ENCODE results near the gene SNAPC2.

Gene SNAPC2

GRCh38 chr19:7901337-7901736, 18.8 kb upstream of the SNAPC2 start:
- Histone ChIP-seq H3K27me3 (ENCODE audit: control insufficient read depth, insufficient read depth, low read length) (no peaks in the 10 kb centered on the region), H3K4me3 (ENCODE audit: low read depth, low read length) (no peak overlapping the region), H3K4me2 (ENCODE audit: low read length) (no peak overlapping the region), H3K4me1 (peaks cover 20% of the 10 kb centered on the region), H3K9ac (no peak overlapping the region), H2AFZ (no peak overlapping the region), H3K79me2 (peaks cover 22% of the 10 kb centered on the region), H3K9me3 (ENCODE audit: control insufficient read depth, low read length) (no peaks in the 10 kb centered on the region), H3K27ac (no peak overlapping the region), H3K36me3 (ENCODE audit: control insufficient read depth, insufficient read depth, low read length) (no peaks in the 10 kb centered on the region)
- no peak for TF ChIP-seq CTCF (IDR thresholded peaks at IDR 0.05)

GRCh38 chr19:7902796-7903243, 17.3 kb upstream of the SNAPC2 start:
- no peak for TF ChIP-seq CTCF (IDR thresholded peaks at IDR 0.05)
- Histone ChIP-seq H3K4me3 (ENCODE audit: low read depth, low read length) (peak overlapping the region; percentile 94), H3K27ac (peak overlapping the region; percentile 66), H3K4me1 (peaks cover 20% of the 10 kb centered on the region), H3K27me3 (ENCODE audit: control insufficient read depth, insufficient read depth, low read length) (no peaks in the 10 kb centered on the region), H3K9ac (no peak overlapping the region), H3K9me3 (ENCODE audit: control insufficient read depth, low read length) (no peaks in the 10 kb centered on the region), H2AFZ (peak overlapping the region; percentile 87), H3K79me2 (peaks cover 34% of the 10 kb centered on the region), H3K36me3 (ENCODE audit: control insufficient read depth, insufficient read depth, low read length) (no peaks in the 10 kb centered on the region), H3K4me2 (ENCODE audit: low read length) (peak overlapping the region; percentile 87)

DNA sequence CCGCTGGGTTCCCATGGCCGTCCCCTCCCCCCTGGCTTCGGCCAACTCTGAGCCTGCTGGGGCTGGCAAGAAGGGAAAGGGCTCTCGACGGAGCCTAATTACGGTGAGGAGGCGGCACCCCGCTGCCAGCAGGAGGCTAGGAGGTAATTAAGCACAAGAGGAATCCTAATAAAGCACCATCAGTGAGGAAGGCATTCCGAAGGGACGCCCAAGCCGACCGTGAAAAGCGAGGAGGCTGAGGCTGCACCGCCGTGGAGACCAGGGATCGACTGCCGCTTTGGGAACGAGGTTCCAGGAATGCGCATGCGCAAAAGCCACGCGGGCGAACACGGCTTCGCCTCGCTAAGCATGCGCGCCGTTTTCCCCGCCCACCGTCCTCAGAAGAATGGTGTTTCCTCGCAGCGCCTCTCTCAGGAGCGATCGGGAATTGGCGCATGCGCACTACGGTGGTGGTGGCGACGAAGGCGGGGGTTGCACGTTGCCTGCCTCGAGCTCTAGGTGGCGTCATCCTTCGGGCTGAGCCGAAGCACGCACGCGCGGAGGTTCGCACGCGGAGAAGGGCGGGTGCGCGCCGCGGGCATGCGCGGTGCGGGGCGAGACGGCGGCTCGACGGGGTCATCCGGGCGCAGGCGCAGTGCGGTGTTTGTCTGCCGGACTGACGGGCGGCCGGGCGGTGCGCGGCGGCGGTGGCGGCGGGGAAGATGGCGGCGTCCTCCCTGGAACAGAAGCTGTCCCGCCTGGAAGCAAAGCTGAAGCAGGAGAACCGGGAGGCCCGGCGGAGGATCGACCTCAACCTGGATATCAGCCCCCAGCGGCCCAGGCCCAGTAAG, 16.7 kb upstream of the SNAPC2 start, which contains the start of gene MAP2K7:
Gene MAP2K7, plus strand, starts transcription at position 634 of the 830 bp plus-strand sequence. Its CDS starts 68 bp downstream, at position 702.
- Histone ChIP-seq H3K27ac (peak within 1 kb of the TSS; percentile 66), H3K4me1 (peaks cover 20% of the 10 kb centered on the region), H3K9ac (peak within 1 kb of the TSS; percentile 57), H3K27me3 (ENCODE audit: control insufficient read depth, insufficient read depth, low read length) (no peaks in the 10 kb centered on the region), H2AFZ (peak within 1 kb of the TSS; percentile 87), H3K4me3 (ENCODE audit: low read depth, low read length) (peak within 1 kb of the TSS; percentile 94), H3K79me2 (peaks cover 34% of the 10 kb centered on the region), H3K36me3 (ENCODE audit: control insufficient read depth, insufficient read depth, low read length) (no peaks in the 10 kb centered on the region), H3K9me3 (ENCODE audit: control insufficient read depth, low read length) (no peaks in the 10 kb centered on the region), H3K4me2 (ENCODE audit: low read length) (peak within 1 kb of the TSS; percentile 99)
- TF ChIP-seq CTCF (IDR thresholded peaks at IDR 0.05): peak; percentile 85

- H3K27ac ChIP-seq: peak overlapping the region; percentile 56
These were observed 15.8 kb upstream of the SNAPC2 start for GRCh38 chr19:7904074-7905020.

More at GRCh38 chr19:7904074-7905020, 15.8 kb upstream of the SNAPC2 start:
- Histone ChIP-seq H3K36me3 (ENCODE audit: control insufficient read depth, insufficient read depth, low read length) (no peaks in the 10 kb centered on the region), H3K79me2 (peaks cover 37% of the 10 kb centered on the region), H3K9me3 (ENCODE audit: control insufficient read depth, low read length) (no peaks in the 10 kb centered on the region), H3K27me3 (ENCODE audit: control insufficient read depth, insufficient read depth, low read length) (no peaks in the 10 kb centered on the region), H3K4me2 (ENCODE audit: low read length) (peak overlapping the region; percentile 99), H2AFZ (peak overlapping the region; percentile 76), H3K9ac (peak overlapping the region; percentile 57), H3K4me1 (peaks cover 20% of the 10 kb centered on the region), H3K4me3 (ENCODE audit: low read depth, low read length) (peak overlapping the region; percentile 94)
- no peak for TF ChIP-seq CTCF (IDR thresholded peaks at IDR 0.05)
